GM12872 (cell line): ENCODE measurements around the gene SSPN.

Experiments used
- TF ChIP-seq, protein P1 (sequence below): IDR thresholded peaks from 3 replicates; pipeline ENCODE4 v1.5.1; 2011; ENCODE audit warnings: low read depth, mild to moderate bottlenecking, low read length, moderate library complexity; ENCODE audit not compliant: insufficient read depth

SSPN gene

DNA sequence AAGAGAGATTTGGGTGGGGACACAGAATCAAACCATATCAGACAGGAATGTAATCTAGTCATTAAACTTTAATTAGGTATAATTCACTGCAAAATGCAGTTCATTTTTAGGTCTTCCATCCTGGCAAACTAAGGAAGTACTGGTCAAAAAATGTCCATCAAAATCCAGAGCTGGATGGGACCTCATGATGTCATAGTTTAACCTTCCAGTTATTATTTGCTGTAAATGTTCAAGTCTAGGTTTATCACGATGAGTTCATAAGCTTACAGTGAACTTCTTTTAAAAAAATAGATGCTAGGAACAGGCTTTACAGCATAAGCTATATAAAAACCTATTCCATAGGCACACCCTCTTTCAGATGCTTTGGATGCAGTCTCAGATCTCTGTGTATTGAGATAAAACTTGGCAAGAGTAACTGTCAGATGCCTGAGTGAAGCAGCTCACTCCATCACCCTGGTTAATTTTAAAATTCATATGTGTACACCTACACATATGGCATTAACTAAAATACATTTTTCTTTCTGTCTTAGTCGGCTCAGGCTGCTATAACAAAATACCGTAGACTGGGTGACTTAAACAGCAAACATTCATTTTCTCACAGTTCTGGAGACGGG is 7.9 kb downstream of the SSPN start:
- TF ChIP-seq, protein P1, sequence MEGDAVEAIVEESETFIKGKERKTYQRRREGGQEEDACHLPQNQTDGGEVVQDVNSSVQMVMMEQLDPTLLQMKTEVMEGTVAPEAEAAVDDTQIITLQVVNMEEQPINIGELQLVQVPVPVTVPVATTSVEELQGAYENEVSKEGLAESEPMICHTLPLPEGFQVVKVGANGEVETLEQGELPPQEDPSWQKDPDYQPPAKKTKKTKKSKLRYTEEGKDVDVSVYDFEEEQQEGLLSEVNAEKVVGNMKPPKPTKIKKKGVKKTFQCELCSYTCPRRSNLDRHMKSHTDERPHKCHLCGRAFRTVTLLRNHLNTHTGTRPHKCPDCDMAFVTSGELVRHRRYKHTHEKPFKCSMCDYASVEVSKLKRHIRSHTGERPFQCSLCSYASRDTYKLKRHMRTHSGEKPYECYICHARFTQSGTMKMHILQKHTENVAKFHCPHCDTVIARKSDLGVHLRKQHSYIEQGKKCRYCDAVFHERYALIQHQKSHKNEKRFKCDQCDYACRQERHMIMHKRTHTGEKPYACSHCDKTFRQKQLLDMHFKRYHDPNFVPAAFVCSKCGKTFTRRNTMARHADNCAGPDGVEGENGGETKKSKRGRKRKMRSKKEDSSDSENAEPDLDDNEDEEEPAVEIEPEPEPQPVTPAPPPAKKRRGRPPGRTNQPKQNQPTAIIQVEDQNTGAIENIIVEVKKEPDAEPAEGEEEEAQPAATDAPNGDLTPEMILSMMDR, result no peak

DNA sequence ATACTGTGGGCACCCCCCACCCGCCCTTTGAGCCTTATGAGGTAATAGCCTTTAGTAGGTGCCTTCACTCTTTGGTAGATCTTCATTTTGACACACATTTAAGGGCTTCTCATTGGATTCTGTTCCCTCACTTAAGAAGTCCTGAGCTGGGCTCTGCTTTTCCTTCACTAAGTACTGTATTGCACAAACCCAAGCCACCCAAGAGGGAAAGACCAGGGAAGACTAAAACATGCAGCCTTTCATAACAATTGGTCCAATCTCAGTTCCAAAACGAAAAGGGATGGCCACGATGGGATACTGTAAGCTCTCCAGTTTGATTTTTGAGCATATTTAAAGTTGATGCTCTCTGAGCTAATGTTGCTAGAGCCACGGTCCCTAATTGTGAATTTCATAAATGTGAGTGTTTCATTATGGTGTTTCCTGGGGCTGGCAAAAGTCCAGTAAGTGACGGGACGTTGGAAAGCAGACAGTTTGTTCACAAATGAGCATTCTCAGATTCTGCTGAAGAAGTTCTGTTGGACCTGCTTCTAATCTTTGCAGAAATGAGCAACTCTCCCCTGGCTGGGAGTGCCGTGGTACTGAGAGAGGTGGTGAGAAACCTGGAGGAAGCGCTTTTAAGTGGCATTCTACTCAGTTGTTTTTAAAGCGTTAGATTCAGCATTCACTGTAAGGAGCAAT is 9.4 kb downstream of the SSPN start:
- TF ChIP-seq, protein P1, result no peak

DNA sequence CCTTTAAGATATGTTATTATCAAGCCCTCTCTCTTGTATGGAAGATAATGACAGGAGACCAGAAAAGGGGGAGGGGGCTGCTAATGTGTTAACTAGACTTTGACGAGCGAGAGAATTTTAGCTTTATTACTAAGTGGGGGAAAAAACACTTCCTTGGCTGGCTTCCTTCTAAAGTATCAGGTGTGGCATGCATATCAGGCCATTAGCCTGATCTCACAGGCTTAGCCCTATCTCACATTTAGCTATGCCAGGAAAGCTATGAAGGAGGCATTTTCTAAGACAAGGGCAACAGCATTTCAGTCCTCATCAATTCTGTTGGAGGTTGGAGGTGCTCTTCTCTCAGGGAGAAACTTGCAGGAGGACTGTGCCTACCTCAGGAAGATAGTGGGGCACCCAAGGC is 9.9 kb downstream of the SSPN start:
- TF ChIP-seq, protein P1, result no peak

DNA sequence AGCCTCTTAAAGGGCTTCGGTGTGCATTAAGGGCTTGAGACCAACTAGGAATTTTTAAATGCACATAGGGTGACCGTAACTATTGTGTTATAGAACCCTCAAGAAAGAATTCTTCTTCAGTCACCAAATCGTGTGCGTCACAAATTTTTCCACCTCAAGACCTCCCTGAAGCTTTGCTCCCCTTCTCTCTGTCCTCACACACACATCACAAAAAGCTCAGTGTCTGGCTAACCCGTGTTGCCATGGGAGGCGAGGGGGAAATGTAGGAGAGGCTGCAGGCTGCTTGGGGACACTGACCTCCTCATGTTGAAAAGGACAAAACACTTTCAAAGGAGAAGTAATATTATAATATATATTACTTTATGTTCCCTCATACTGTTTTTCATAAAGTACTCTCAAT is 10.6 kb downstream of the SSPN start:
- TF ChIP-seq, protein P1, result no peak

DNA sequence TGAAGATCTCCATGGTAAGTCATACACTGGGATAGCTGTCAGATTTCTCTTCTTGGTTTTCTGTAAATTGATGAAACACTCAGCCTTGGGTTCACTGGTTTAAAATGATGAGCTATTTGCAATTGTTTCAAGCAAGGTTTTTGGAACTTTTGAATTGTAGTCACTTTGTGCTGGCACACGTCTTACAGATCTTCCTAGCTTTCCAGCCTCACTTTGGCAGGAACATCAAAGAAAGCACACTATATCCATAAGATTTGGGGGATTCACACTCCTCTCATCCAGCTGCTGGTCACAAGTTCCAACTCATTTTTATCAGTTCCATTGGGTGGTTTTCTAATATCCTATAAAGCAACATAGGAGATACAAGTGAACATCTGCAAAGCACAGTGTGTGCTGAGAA is 16.0 kb downstream of the SSPN start:
- TF ChIP-seq, protein P1, result no peak

DNA sequence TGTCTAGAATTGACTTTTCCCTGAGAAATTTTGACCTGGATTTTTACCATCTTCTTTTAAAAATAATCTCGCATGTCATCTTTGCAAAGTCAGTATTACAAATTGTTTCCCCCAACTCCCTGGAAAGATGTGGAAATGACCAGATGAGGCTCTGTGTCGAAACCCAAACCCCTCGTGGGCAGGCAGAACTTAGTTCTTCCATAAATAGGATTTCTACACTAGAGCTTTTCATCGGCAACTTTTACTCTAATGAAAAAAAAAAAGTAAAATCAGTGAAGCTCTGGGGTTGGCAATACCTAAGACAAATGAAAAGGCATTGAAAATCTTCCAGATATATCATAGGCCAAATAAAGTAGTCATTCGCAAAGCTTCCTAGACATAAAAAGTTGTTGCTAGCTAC is 17.0 kb downstream of the SSPN start:
- TF ChIP-seq, protein P1, result no peak

DNA sequence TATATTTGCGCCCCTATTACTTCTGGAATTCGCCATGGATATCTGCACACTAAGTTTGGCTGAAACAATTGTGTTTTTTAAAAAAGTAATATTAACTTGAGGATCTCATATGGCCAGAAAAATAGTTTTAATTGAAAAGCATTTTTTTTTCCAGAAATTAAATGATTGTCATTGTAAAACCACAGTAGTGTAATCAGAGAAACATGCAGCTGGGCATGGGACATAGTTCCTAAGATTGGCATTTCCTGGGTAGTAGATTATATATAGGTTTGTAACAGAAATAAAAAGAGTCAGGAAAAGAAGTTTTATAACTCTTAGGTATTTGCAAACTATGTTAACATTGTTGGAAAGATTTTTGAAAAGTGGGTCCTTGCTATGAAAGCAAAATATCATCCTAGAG is 17.6 kb downstream of the SSPN start:
- TF ChIP-seq, protein P1, result no peak
